Thoracic aorta (tissue), 2 donors: ENCODE results near the gene CPA3. TPM values are rescaled to one million over a fixed set of nuclear protein-coding genes. Genes with fewer than 3 reads are reported as not detected.

Source experiments
- ATAC-seq: fragments of 150-250 bp; one replicate; pipeline ENCODE4 v1.8.0; 2017; ENCODE audit warnings: low read depth; ENCODE audit not compliant: insufficient number of reproducible peaks, low FRiP score
- DNase-seq: peaks from one replicate; pipeline ENCODE4 v3.0.0-alpha.2; 2020; ENCODE audit warnings: low spot score
- H3K27ac ChIP-seq, 2 donors: fragments of 200-600 bp; sonication (generic); 1 replicate in 1 of 2; 2 replicates in 1 of 2; pipeline ENCODE4 v1.5.1; 2016; ENCODE audit warnings: mild to moderate bottlenecking in 2 of 2, moderate library complexity in 2 of 2
- H3K27me3 ChIP-seq: fragments of 200-600 bp; sonication (generic); replicated peaks from 2 replicates; pipeline ENCODE4 v1.6.0; 2016; ENCODE audit warnings: mild to moderate bottlenecking; ENCODE audit not compliant: insufficient read depth
- H3K36me3 ChIP-seq: fragments of 200-600 bp; sonication (generic); one replicate; pipeline ENCODE4 v1.5.1; 2016
- H3K4me1 ChIP-seq, 2 donors: fragments of 200-600 bp; sonication (generic); 1 replicate in 1 of 2; 2 replicates in 1 of 2; pipeline versions ENCODE4 v1.5.1 to v1.6.0; 2016; ENCODE audit warnings: low read depth in 2 of 2, mild to moderate bottlenecking in 1 of 2; ENCODE audit not compliant: control insufficient read depth in 1 of 2
- H3K4me3 ChIP-seq: fragments of 200-600 bp; sonication (generic); 2 replicates; pipeline ENCODE4 v1.5.1; 2016; ENCODE audit warnings: mild to moderate bottlenecking
- H3K9me3 ChIP-seq: fragments of 200-600 bp; sonication (generic); 2 replicates; pipeline ENCODE4 v1.5.1; 2016
- total RNA-seq, 2 donors: library from RNA; depleted of rRNA; stranded (reverse); fragments of >200 nt; gene quantifications; one replicate each; pipeline versions ENCODE4 v1.1.0 to v1.2.3, GENCODE V29; 2016
- TF ChIP-seq, protein P1 (sequence below): fragments of 200-600 bp; sonication (generic); IDR thresholded peaks from one replicate; pipeline ENCODE4 v1.5.1; 2019; ENCODE audit warnings: antibody characterized with exemption

CPA3 gene
- total RNA-seq, 2 donors from 2014 or later: 19.5 to 31.8 TPM

GRCh38 chr3:148856384-148856783 is 8.7 kb upstream of the CPA3 start:
- TF ChIP-seq, protein P1, sequence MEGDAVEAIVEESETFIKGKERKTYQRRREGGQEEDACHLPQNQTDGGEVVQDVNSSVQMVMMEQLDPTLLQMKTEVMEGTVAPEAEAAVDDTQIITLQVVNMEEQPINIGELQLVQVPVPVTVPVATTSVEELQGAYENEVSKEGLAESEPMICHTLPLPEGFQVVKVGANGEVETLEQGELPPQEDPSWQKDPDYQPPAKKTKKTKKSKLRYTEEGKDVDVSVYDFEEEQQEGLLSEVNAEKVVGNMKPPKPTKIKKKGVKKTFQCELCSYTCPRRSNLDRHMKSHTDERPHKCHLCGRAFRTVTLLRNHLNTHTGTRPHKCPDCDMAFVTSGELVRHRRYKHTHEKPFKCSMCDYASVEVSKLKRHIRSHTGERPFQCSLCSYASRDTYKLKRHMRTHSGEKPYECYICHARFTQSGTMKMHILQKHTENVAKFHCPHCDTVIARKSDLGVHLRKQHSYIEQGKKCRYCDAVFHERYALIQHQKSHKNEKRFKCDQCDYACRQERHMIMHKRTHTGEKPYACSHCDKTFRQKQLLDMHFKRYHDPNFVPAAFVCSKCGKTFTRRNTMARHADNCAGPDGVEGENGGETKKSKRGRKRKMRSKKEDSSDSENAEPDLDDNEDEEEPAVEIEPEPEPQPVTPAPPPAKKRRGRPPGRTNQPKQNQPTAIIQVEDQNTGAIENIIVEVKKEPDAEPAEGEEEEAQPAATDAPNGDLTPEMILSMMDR: no peak
- ATAC-seq: no peak

DNA sequence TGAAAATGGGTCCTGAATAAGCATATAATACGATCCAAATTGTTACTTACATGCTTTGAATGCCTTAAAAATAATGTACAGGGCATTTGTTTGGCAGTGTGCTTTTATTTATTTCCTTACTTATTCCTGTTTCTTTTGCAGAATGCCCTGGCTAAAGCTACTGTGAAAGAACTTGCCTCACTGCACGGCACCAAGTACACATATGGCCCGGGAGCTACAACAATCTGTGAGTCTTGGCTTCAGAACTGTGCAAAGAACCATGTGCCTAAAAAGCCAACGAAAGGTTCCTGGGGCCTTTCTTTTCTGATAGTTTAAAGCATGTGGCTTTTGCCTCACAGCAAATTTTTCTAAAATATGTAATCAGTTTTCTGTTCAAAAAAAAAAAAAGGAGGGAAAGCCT is 7.8 kb upstream of the CPA3 start:
- DNase-seq: no peak
- Histone ChIP-seq H3K4me3 (no peak overlapping the region), H3K9me3 (no peaks in the 10 kb centered on the region), H3K27me3 (no peaks in the 10 kb centered on the region), H3K4me1 (no peaks in the 10 kb centered on the region), H3K36me3 (no peaks in the 10 kb centered on the region), H3K27ac (no peak overlapping the region)
- TF ChIP-seq, protein P1: no peak
- ATAC-seq: no peak

More at GRCh38 chr3:148856384-148856783, 8.7 kb upstream of the CPA3 start:
- no peaks in the 10 kb centered on the region for H3K36me3 ChIP-seq
- H3K27ac ChIP-seq: no peak overlapping the region
- H3K4me3 ChIP-seq: no peak overlapping the region
- no peaks in the 10 kb centered on the region for H3K9me3 ChIP-seq
- H3K27me3 ChIP-seq: no peaks in the 10 kb centered on the region
- no peaks in the 10 kb centered on the region for H3K4me1 ChIP-seq
- no peak for DNase-seq

DNA sequence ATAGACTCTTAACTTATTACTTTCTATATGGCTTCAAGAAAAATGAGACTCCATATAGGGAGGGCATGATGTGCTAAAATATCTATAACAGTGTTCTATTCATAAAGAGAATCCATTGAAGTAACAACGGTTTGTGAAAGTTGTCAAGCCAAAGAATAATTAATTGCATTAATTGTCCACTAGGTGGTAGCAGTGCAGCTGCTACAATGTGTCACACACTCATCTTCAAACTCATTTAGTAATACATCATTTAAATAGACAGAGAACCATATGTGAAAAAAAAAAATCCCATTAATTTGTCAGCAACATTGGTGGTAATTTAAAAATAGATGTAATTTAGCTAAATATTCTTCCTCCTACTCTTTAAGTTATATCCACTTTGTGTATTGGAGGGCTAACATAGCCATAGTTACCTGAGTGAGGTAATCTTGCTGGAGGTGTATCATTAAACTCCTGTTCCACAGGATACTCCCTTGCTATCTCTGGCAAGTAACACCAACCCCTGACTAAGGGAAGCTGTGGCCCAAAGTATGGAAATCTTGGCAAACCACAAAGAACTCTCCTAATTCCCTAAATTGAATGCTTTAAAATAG is 3.7 kb upstream of the CPA3 start:
- H3K27ac ChIP-seq: no peak overlapping the region
- no peak for ATAC-seq
- TF ChIP-seq, protein P1: peak; percentile 78
- no peaks in the 10 kb centered on the region for H3K9me3 ChIP-seq
- no peak overlapping the region for H3K4me3 ChIP-seq
- H3K36me3 ChIP-seq: no peaks in the 10 kb centered on the region
- H3K4me1 ChIP-seq: no peaks in the 10 kb centered on the region
- no peak for DNase-seq
- H3K27me3 ChIP-seq: no peaks in the 10 kb centered on the region

GRCh38 chr3:148863297-148863696 is 1.8 kb upstream of the CPA3 start:
- ATAC-seq (no peak), DNase-seq (no peak)
- no peaks in the 10 kb centered on the region for H3K36me3 ChIP-seq
- no peak overlapping the region for H3K4me3 ChIP-seq
- H3K9me3 ChIP-seq: no peaks in the 10 kb centered on the region
- H3K27me3 ChIP-seq: no peaks in the 10 kb centered on the region
- no peaks in the 10 kb centered on the region for H3K4me1 ChIP-seq
- H3K27ac ChIP-seq: no peak overlapping the region
- TF ChIP-seq, protein P1: no peak

- Histone ChIP-seq H3K27me3 (no peaks in the 10 kb centered on the region), H3K36me3 (no peaks in the 10 kb centered on the region), H3K27ac (no peak overlapping the region), H3K4me3 (no peak overlapping the region), H3K9me3 (no peaks in the 10 kb centered on the region), H3K4me1 (no peaks in the 10 kb centered on the region)
- DNase-seq: no peak
- no peak for ATAC-seq
- TF ChIP-seq, protein P1: no peak
Measured at GRCh38 chr3:148863814-148864213, 1.3 kb upstream of the CPA3 start.
